Neural cell (in vitro differentiated cells): ENCODE measurements around the gene DIS3L2. TPM values are rescaled to one million over a fixed set of nuclear protein-coding genes. Genes with fewer than 3 reads are reported as not detected.

ENCODE experiments used
- H2AFZ ChIP-seq: fragments of 200-600, 300-800 bp; sonication (generic), shearing (Covaris generic); 2 replicates; pipeline ENCODE4 v1.6.0; 2014; ENCODE audit warnings: low read depth, mild to moderate bottlenecking, antibody characterized with exemption, low read length, moderate library complexity
- H3F3A ChIP-seq: fragments of 200-600 bp; shearing (Covaris generic); 2 replicates; pipeline ENCODE4 v1.6.1; 2016; ENCODE audit warnings: mild to moderate bottlenecking, moderate library complexity, mixed read lengths, antibody characterized with exemption, low read length; ENCODE audit not compliant: insufficient read depth, poor library complexity, severe bottlenecking
- H3K27ac ChIP-seq: fragments of 200-600, 300-800 bp; sonication (generic), shearing (Covaris generic); 2 replicates; pipeline ENCODE4 v1.5.1; 2014; ENCODE audit warnings: mild to moderate bottlenecking, low read length, moderate library complexity
- H3K27me3 ChIP-seq: fragments of 300-800, 200-600 bp; sonication (generic), shearing (Covaris generic); 2 replicates; pipeline ENCODE4 v1.6.0; 2014; ENCODE audit warnings: mild to moderate bottlenecking, low read depth, low read length, moderate library complexity; ENCODE audit not compliant: insufficient read depth
- H3K36me3 ChIP-seq: fragments of 300-800, 200-600 bp; sonication (generic), shearing (Covaris generic); 2 replicates; pipeline ENCODE4 v1.5.1; 2014; ENCODE audit warnings: mild to moderate bottlenecking, antibody characterized with exemption, low read length, moderate library complexity; ENCODE audit not compliant: insufficient read depth
- H3K4me2 ChIP-seq: fragments of 300-800, 200-600 bp; sonication (generic), shearing (Covaris generic); 2 replicates; pipeline ENCODE4 v1.6.0; 2014; ENCODE audit warnings: mild to moderate bottlenecking, low read length
- H3K4me3 ChIP-seq: fragments of 300-800, 200-600 bp; sonication (generic), shearing (Covaris generic); 2 replicates; pipeline ENCODE4 v1.5.1; 2014; ENCODE audit warnings: mild to moderate bottlenecking, low read length, moderate library complexity
- H3K79me2 ChIP-seq: fragments of 200-600 bp; shearing (Covaris generic); replicated peaks from 2 replicates; pipeline ENCODE4 v1.6.0; 2014; ENCODE audit warnings: mild to moderate bottlenecking, low read length, moderate library complexity; ENCODE audit not compliant: insufficient read depth
- H3K9ac ChIP-seq: fragments of 300-800, 200-600 bp; sonication (generic), shearing (Covaris generic); 2 replicates; pipeline ENCODE4 v1.6.1; 2016; ENCODE audit warnings: mild to moderate bottlenecking, low read length, mixed read lengths
- H3K9me2 ChIP-seq: fragments of 200-600 bp; shearing (Covaris generic); 2 replicates; pipeline ENCODE4 v1.6.1; 2016; ENCODE audit warnings: mild to moderate bottlenecking, low read length, mixed read lengths; ENCODE audit not compliant: insufficient read depth
- H3K9me3 ChIP-seq: fragments of 200-600, 300-800 bp; sonication (generic), shearing (Covaris generic); 2 replicates; pipeline ENCODE4 v1.6.1; 2016; ENCODE audit warnings: mild to moderate bottlenecking, mixed run types, low read length, moderate library complexity, mixed read lengths
- H4K20me1 ChIP-seq: fragments of 200-600 bp; shearing (Covaris generic); 2 replicates; pipeline ENCODE4 v1.6.1; 2016; ENCODE audit warnings: mild to moderate bottlenecking, mixed run types; ENCODE audit not compliant: insufficient read depth
- CTCF ChIP-seq: fragments of 450-650 bp; IDR thresholded peaks from 2 replicates; pipeline ENCODE4 v1.5.1; 2014; ENCODE audit warnings: antibody characterized with exemption, mild to moderate bottlenecking, moderate library complexity; ENCODE audit not compliant: poor library complexity, severe bottlenecking
- EP300 ChIP-seq: fragments of 450-650 bp; conservative IDR thresholded peaks from 2 replicates; pipeline ENCODE4 v1.6.1; 2014; ENCODE audit warnings: antibody characterized with exemption, mild to moderate bottlenecking, moderate library complexity; ENCODE audit not compliant: poor library complexity, severe bottlenecking
- EZH2 ChIP-seq: fragments of 200-600, 300-800 bp; shearing (Covaris generic), sonication (generic); IDR thresholded peaks from 2 replicates; pipeline ENCODE4 v1.6.1; 2014; ENCODE audit warnings: antibody characterized with exemption, low read length, borderline replicate concordance, mild to moderate bottlenecking; ENCODE audit not compliant: insufficient read depth, poor library complexity, severe bottlenecking
- MXI1 ChIP-seq: fragments of 450-650 bp; conservative IDR thresholded peaks from 2 replicates; pipeline ENCODE4 v1.6.1; 2014; ENCODE audit warnings: antibody characterized with exemption, mild to moderate bottlenecking; ENCODE audit not compliant: poor library complexity, severe bottlenecking
- POLR2AphosphoS5 ChIP-seq: IDR thresholded peaks from 2 replicates; pipeline ENCODE4 v1.6.1; 2012
- RAD21 ChIP-seq: fragments of 450-650 bp; conservative IDR thresholded peaks from 2 replicates; pipeline ENCODE4 v1.6.1; 2014; ENCODE audit warnings: antibody characterized with exemption, mild to moderate bottlenecking, moderate library complexity
- REST ChIP-seq: IDR thresholded peaks from 2 replicates; pipeline ENCODE4 v1.6.1; 2012; ENCODE audit warnings: borderline replicate concordance
- SMC3 ChIP-seq: fragments of 450-650 bp; conservative IDR thresholded peaks from 2 replicates; pipeline ENCODE4 v1.6.1; 2014; ENCODE audit warnings: antibody characterized with exemption, mild to moderate bottlenecking, moderate library complexity; ENCODE audit not compliant: poor library complexity
- TAF1 ChIP-seq: IDR thresholded peaks from 2 replicates; pipeline ENCODE4 v1.6.1; 2012; ENCODE audit warnings: low read depth
- polyA plus RNA-seq: library from polyadenylated mRNA; depleted of rRNA; stranded (reverse); fragments of >200 nt; gene quantifications from 2 replicates; pipeline ENCODE4 v1.2.3, GENCODE V29; 2014

DIS3L2 gene
- polyA plus RNA-seq, 1 donor from 2014 or later = 20.0 TPM

GRCh38 chr2:231935207-231935524 is 26.3 kb upstream of the DIS3L2 start:
- H3K9ac ChIP-seq = no peak overlapping the region

GRCh38 chr2:231935815-231936214 is 25.7 kb upstream of the DIS3L2 start:
- H3F3A ChIP-seq = no peaks in the 10 kb centered on the region
- H3K9me3 ChIP-seq = no peaks in the 10 kb centered on the region
- H3K9me2 ChIP-seq = no peaks in the 10 kb centered on the region
- H4K20me1 ChIP-seq = no peaks in the 10 kb centered on the region
- no peak for TF ChIP-seq EP300
- no peak for TF ChIP-seq RAD21
- no peak for TF ChIP-seq MXI1
- no peak for TF ChIP-seq POLR2AphosphoS5
- TF ChIP-seq EZH2 = no peak
- TF ChIP-seq CTCF = no peak
- no peak for TF ChIP-seq SMC3
- TF ChIP-seq TAF1 = no peak
- no peak overlapping the region for H3K9ac ChIP-seq
- no peak overlapping the region for H2AFZ ChIP-seq
- H3K79me2 ChIP-seq = no peaks in the 10 kb centered on the region
- H3K27ac ChIP-seq = no peak overlapping the region
- no peaks in the 10 kb centered on the region for H3K27me3 ChIP-seq
- no peaks in the 10 kb centered on the region for H3K36me3 ChIP-seq
- H3K4me3 ChIP-seq = no peak overlapping the region
- no peak overlapping the region for H3K4me2 ChIP-seq

More at GRCh38 chr2:231935207-231935524, 26.3 kb upstream of the DIS3L2 start:
- Histone ChIP-seq H3K9me3 (no peaks in the 10 kb centered on the region), H3K9me2 (no peaks in the 10 kb centered on the region), H3K4me2 (no peak overlapping the region), H3K4me3 (no peak overlapping the region), H4K20me1 (no peaks in the 10 kb centered on the region), H3K79me2 (no peaks in the 10 kb centered on the region), H3K27me3 (no peaks in the 10 kb centered on the region), H3K27ac (no peak overlapping the region), H3F3A (no peaks in the 10 kb centered on the region), H3K36me3 (no peaks in the 10 kb centered on the region), H2AFZ (no peak overlapping the region)
- TF ChIP-seq RAD21 = no peak
- no peak for TF ChIP-seq EP300
- TF ChIP-seq SMC3 = no peak
- TF ChIP-seq REST = no peak
- no peak for TF ChIP-seq CTCF
- TF ChIP-seq EZH2 = no peak
